Stomach (tissue), 4 donors: ENCODE results near the gene LRRC15.

Experiments
- POLR2A ChIP-seq, 4 donors: fragments of 450-650 bp; IDR thresholded peaks; one replicate each; pipeline ENCODE4 v1.6.1; 2016; ENCODE audit warnings: antibody characterized with exemption in 4 of 4, control low read depth in 2 of 4, mild to moderate bottlenecking in 1 of 4, moderate library complexity in 1 of 4
- TF ChIP-seq, protein P1 (sequence below), 7 experiments: fragments of 450-650 bp in 4 of 7; fragments of 200-600 bp in 3 of 7; sonication (generic) in 3 of 7; IDR thresholded peaks; one replicate each; pipeline ENCODE4 v1.5.1; 2016 to 2019; ENCODE audit warnings: antibody characterized with exemption in 7 of 7, control low read depth in 2 of 7, mild to moderate bottlenecking in 1 of 7

- TF ChIP-seq, protein P1, sequence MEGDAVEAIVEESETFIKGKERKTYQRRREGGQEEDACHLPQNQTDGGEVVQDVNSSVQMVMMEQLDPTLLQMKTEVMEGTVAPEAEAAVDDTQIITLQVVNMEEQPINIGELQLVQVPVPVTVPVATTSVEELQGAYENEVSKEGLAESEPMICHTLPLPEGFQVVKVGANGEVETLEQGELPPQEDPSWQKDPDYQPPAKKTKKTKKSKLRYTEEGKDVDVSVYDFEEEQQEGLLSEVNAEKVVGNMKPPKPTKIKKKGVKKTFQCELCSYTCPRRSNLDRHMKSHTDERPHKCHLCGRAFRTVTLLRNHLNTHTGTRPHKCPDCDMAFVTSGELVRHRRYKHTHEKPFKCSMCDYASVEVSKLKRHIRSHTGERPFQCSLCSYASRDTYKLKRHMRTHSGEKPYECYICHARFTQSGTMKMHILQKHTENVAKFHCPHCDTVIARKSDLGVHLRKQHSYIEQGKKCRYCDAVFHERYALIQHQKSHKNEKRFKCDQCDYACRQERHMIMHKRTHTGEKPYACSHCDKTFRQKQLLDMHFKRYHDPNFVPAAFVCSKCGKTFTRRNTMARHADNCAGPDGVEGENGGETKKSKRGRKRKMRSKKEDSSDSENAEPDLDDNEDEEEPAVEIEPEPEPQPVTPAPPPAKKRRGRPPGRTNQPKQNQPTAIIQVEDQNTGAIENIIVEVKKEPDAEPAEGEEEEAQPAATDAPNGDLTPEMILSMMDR (IDR thresholded peaks at IDR 0.05) = no peak
- TF ChIP-seq POLR2A (IDR thresholded peaks at IDR 0.05) = no peak
These were observed 15.2 kb downstream of the LRRC15 start for GRCh38 chr3:194354315-194354714.
